Neutrophil (primary cell): ENCODE results near the gene SMTNL2.
"Not testable (repeated sequence)": the region's sequence is repeated elsewhere in the genome, so short reads cannot be mapped to it uniquely, and the experiment has no call there.

ENCODE experiments used
- H3K27ac ChIP-seq: fragments of 200-600 bp; sonication (generic); 2 replicates; pipeline ENCODE4 v1.5.1; 2016; ENCODE audit warnings: mild to moderate bottlenecking, moderate library complexity
- H3K27me3 ChIP-seq: fragments of 200-600 bp; sonication (generic); 2 replicates; pipeline ENCODE4 v1.6.0; 2016; ENCODE audit warnings: mild to moderate bottlenecking
- H3K36me3 ChIP-seq: fragments of 200-600 bp; sonication (generic); 2 replicates; pipeline ENCODE4 v1.5.1; 2017
- H3K4me1 ChIP-seq, 2 experiments: fragments of 200-600 bp in 1 of 2; sonication (generic) in 1 of 2; 1 replicate in 1 of 2; 2 replicates in 1 of 2; pipeline versions ENCODE4 v1.5.1 to v1.6.1; 2013 to 2016; ENCODE audit warnings: low read depth in 1 of 2, low read length in 1 of 2, mild to moderate bottlenecking in 1 of 2, moderate library complexity in 1 of 2; ENCODE audit not compliant: control insufficient read depth in 1 of 2, insufficient read depth in 1 of 2
- H3K4me3 ChIP-seq, 2 experiments: fragments of 200-600 bp in 1 of 2; sonication (generic) in 1 of 2; 1 replicate in 1 of 2; 2 replicates in 1 of 2; pipeline ENCODE4 v1.5.1; 2013 to 2016; ENCODE audit warnings: low read depth in 1 of 2, low read length in 1 of 2, mild to moderate bottlenecking in 1 of 2, moderate library complexity in 1 of 2
- H3K9me3 ChIP-seq: fragments of 200-600 bp; sonication (generic); 2 replicates; pipeline ENCODE4 v1.5.1; 2016
- CTCF ChIP-seq: fragments of 200-600 bp; sonication (generic); IDR thresholded peaks from 2 replicates; pipeline ENCODE4 v1.5.1; 2016; ENCODE audit warnings: antibody characterized with exemption

The SMTNL2 gene

DNA sequence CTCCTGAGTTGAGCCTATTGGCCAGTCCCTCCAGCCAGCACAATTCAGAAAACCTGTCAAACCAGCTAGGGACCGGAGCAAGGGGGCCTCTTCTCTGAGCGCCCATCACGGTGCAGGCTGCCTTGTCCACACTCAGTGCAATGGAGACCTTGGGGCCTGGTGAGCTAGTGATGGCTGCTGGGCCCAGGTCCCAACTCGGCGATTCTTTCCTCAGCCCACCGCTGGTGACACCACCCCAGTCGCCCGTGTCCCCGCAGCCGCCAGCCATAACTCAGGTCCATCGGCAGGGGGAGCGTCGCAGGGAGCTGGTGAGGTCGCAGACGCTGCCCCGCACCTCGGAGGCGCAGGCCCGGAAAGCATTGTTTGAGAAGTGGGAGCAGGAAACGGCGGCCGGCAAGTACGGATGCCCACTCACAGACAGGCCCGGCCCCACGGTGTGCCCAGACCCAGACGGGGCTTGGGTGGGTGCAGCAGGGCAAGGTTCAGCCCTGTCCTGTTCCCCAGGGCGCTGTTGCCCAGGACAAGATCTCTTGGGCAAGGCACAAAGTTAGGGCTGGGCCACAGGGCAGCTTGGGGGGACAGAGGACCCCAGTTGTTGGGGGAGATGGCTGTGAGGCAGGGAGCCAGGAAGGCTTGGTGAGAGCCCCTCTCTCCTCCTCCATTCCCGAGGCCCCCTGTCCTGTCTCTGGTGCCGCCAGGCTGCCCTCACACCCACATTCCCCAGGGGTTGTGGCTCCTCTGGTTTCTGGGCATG lies 10.8 kb downstream of the SMTNL2 start:
- TF ChIP-seq CTCF: no peak
- Histone ChIP-seq H3K9me3 (no peaks in the 10 kb centered on the region), H3K4me1 (no peaks in the 10 kb centered on the region), H3K4me3 (no peak overlapping the region), H3K27me3 (peaks cover 34% of the 10 kb centered on the region), H3K36me3 (no peaks in the 10 kb centered on the region), H3K27ac (no peak overlapping the region)

GRCh38 chr17:4595685-4596342 lies 11.5 kb downstream of the SMTNL2 start:
- not testable (repeated sequence) for H3K9me3 ChIP-seq, H3K4me3 ChIP-seq, H3K27ac ChIP-seq, H3K36me3 ChIP-seq, H3K4me1 ChIP-seq
- peaks cover 30% of the 10 kb centered on the region for H3K27me3 ChIP-seq

DNA sequence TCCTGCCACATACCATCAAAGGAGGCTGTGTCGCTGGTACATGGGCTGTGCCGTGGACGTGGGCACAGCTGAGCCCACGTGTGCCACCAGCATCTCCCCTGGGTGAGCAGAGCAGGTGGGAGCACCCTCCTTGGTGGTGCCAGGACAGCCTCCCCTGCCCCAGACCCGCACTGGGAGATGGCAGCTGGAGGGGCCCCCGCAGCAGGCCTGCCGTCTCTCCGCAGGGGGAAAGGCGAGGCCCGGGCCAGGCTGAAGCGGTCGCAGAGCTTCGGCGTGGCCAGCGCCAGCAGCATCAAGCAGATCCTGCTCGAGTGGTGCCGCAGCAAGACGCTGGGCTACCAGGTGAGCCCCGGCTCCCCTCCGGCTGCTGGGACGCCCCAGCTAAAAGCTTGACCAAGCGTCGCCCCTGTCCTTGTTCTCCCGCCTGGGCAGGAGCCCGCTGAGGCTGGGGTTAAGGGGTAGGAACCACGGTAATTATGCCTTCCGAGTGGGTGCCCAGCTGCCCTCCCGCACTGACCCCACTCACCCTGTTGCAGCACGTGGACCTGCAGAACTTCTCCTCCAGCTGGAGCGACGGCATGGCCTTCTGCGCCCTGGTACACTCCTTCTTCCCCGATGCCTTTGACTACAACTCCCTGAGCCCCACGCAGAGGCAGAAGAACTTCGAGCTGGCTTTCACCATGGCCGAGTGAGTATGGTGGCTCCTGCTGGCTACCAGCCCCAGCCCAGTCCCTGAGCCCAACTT lies 12.5 kb downstream of the SMTNL2 start:
- peaks cover 26% of the 10 kb centered on the region for H3K27me3 ChIP-seq
- no peaks in the 10 kb centered on the region for H3K4me1 ChIP-seq
- TF ChIP-seq CTCF: no peak
- H3K9me3 ChIP-seq: no peaks in the 10 kb centered on the region
- H3K36me3 ChIP-seq: no peaks in the 10 kb centered on the region
- H3K27ac ChIP-seq: no peak overlapping the region
- no peak overlapping the region for H3K4me3 ChIP-seq

DNA sequence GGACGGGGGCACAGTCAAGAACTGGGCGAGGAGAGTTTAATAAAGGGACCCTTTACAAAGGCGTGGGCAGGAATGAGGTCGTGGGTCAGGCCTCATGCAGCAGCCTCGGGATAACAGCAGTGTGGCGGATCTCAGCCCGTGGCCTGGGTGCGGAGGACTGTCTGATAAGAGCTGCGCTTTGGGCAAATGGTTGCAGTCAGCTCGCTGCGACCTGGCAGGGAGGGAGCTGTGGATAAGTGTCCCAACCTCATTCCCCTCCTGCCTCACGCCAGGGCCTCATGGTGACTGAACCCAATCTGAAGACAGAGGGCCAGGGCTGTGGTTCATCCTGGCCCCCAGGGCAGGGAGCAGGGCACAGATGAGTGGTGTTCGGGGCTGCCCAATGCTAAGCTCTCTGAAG lies 13.6 kb downstream of the SMTNL2 start:
- H3K4me3 ChIP-seq: no peak overlapping the region
- no peak overlapping the region for H3K27ac ChIP-seq
- H3K9me3 ChIP-seq: no peaks in the 10 kb centered on the region
- H3K36me3 ChIP-seq: no peaks in the 10 kb centered on the region
- peaks cover 26% of the 10 kb centered on the region for H3K27me3 ChIP-seq
- H3K4me1 ChIP-seq: no peaks in the 10 kb centered on the region
- no peak for TF ChIP-seq CTCF

- Histone ChIP-seq H3K9me3 (no peaks in the 10 kb centered on the region), H3K4me1 (no peaks in the 10 kb centered on the region), H3K27ac (no peak overlapping the region), H3K36me3 (no peaks in the 10 kb centered on the region), H3K4me3 (no peak overlapping the region), H3K27me3 (peaks cover 26% of the 10 kb centered on the region)
- TF ChIP-seq CTCF: no peak
Observed at GRCh38 chr17:4598776-4599504, 14.6 kb downstream of the SMTNL2 start.
